Fibroblast of lung (primary cell): Measurements from ENCODE around the gene NMD3. TPM values are rescaled to one million over a fixed set of nuclear protein-coding genes. Genes with fewer than 3 reads are reported as not detected.
A peak's percentile ranks its signal among the peaks of the same experiment; 100 is the strongest.
"Not testable (repeated sequence)": the region's sequence is repeated elsewhere in the genome, so short reads cannot be mapped to it uniquely, and the experiment has no call there.

Experiments used
- DNase-seq, 2 donors: peaks; one replicate each; pipeline versions ENCODE4 v3.0.0 to v3.0.0-alpha.2; 2010; ENCODE audit warnings: low read depth in 2 of 2
- H2AFZ ChIP-seq: 2 replicates; pipeline ENCODE4 v1.5.1; 2012; ENCODE audit warnings: low read length, control low read depth, inconsistent platforms
- H3K27ac ChIP-seq: 2 replicates; pipeline ENCODE4 v1.5.1; 2011; ENCODE audit warnings: low read length, control low read depth; ENCODE audit not compliant: insufficient read depth
- H3K27me3 ChIP-seq: 2 replicates; pipeline ENCODE4 v1.5.1; 2011; ENCODE audit warnings: mild to moderate bottlenecking, low read length; ENCODE audit not compliant: control insufficient read depth, insufficient read depth
- H3K36me3 ChIP-seq: 2 replicates; pipeline ENCODE4 v1.5.1; 2011; ENCODE audit warnings: low read length; ENCODE audit not compliant: control insufficient read depth, insufficient read depth
- H3K4me1 ChIP-seq: 2 replicates; pipeline ENCODE4 v1.5.1; 2011; ENCODE audit warnings: low read length; ENCODE audit not compliant: control insufficient read depth, insufficient read depth; ENCODE audit errors: extremely low read depth
- H3K4me2 ChIP-seq: 2 replicates; pipeline ENCODE4 v1.5.1; 2011; ENCODE audit warnings: low read length, control low read depth; ENCODE audit not compliant: insufficient read depth; ENCODE audit errors: extremely low read depth
- H3K4me3 ChIP-seq, 4 experiments: fragments of 200-600 bp in 1 of 4; sonication (generic) in 1 of 4; replicated peaks in 1 of 4; 2 replicates each; pipeline ENCODE4 v1.5.1; 2011 to 2016; ENCODE audit warnings: low read length in 4 of 4, low read depth in 3 of 4, mild to moderate bottlenecking in 3 of 4, control low read depth in 2 of 4, inconsistent platforms in 1 of 4, mixed read lengths in 1 of 4; ENCODE audit not compliant: insufficient read depth in 1 of 4; ENCODE audit errors: control extremely low read depth in 1 of 4
- H3K79me2 ChIP-seq: 2 replicates; pipeline ENCODE4 v1.5.1; 2012; ENCODE audit warnings: mild to moderate bottlenecking, low read length, inconsistent platforms; ENCODE audit not compliant: control insufficient read depth, insufficient read depth
- H3K9ac ChIP-seq: 2 replicates; pipeline ENCODE4 v1.5.1; 2011; ENCODE audit warnings: mild to moderate bottlenecking, low read length, control low read depth; ENCODE audit not compliant: insufficient read depth
- H3K9me3 ChIP-seq: 2 replicates; pipeline ENCODE4 v1.5.1; 2012; ENCODE audit warnings: low read depth, low read length; ENCODE audit not compliant: control insufficient read depth, insufficient read depth
- H4K20me1 ChIP-seq: 2 replicates; pipeline ENCODE4 v1.5.1; 2011; ENCODE audit warnings: low read length; ENCODE audit not compliant: control insufficient read depth, insufficient read depth; ENCODE audit errors: extremely low read depth
- EZH2 ChIP-seq: IDR thresholded peaks from 2 replicates; pipeline ENCODE4 v1.5.1; 2012; ENCODE audit warnings: low read length, control low read depth, mild to moderate bottlenecking; ENCODE audit errors: missing control alignments
- polyA plus RNA-seq, 2 donors: library from polyadenylated mRNA; depleted of rRNA in 1 of 2; stranded (reverse) in 1 of 2; unstranded in 1 of 2; fragments of >200 nt; gene quantifications; 2 replicates each; pipeline ENCODE4 v1.2.1, GENCODE V29; 2011 to 2012; ENCODE audit warnings: missing spikeins in 1 of 2
- total RNA-seq: library from RNA; depleted of rRNA; stranded (reverse); fragments of >200 nt; gene quantifications from 2 replicates; pipeline ENCODE4 v1.2.1, GENCODE V29; 2014
- TF ChIP-seq, protein P1 (sequence below), 2 donors: IDR thresholded peaks in 1 of 2; conservative IDR thresholded peaks in 1 of 2; 1 replicate in 1 of 2; 2 replicates in 1 of 2; pipeline ENCODE4 v1.5.1; 2011 to 2012; ENCODE audit warnings: low read length in 2 of 2, control low read depth in 1 of 2, inconsistent platforms in 1 of 2, low read depth in 1 of 2, mild to moderate bottlenecking in 1 of 2

The NMD3 gene
- total and polyA plus RNA-seq, 2 donors (not counting 1 experiment from before 2014, with no cell fraction given), result 62.8 to 134 TPM

GRCh38 chr3:161177991-161178390 lies 43.1 kb upstream of the NMD3 start:
- Histone ChIP-seq H3K79me2 (no peaks in the 10 kb centered on the region), H4K20me1 (no peaks in the 10 kb centered on the region), H3K4me1 (no peaks in the 10 kb centered on the region), H3K4me2 (no peak overlapping the region), H3K9ac (no peak overlapping the region), H3K4me3 (no peak overlapping the region), H3K36me3 (no peaks in the 10 kb centered on the region), H2AFZ (no peak overlapping the region), H3K27me3 (no peaks in the 10 kb centered on the region), H3K27ac (no peak overlapping the region), H3K9me3 (no peaks in the 10 kb centered on the region)
- peak in 1 of 2 donors; percentile 82 for DNase-seq
- TF ChIP-seq, protein P1, sequence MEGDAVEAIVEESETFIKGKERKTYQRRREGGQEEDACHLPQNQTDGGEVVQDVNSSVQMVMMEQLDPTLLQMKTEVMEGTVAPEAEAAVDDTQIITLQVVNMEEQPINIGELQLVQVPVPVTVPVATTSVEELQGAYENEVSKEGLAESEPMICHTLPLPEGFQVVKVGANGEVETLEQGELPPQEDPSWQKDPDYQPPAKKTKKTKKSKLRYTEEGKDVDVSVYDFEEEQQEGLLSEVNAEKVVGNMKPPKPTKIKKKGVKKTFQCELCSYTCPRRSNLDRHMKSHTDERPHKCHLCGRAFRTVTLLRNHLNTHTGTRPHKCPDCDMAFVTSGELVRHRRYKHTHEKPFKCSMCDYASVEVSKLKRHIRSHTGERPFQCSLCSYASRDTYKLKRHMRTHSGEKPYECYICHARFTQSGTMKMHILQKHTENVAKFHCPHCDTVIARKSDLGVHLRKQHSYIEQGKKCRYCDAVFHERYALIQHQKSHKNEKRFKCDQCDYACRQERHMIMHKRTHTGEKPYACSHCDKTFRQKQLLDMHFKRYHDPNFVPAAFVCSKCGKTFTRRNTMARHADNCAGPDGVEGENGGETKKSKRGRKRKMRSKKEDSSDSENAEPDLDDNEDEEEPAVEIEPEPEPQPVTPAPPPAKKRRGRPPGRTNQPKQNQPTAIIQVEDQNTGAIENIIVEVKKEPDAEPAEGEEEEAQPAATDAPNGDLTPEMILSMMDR (conservative IDR thresholded peaks at IDR 0.05 in 1 of 2, IDR thresholded peaks at IDR 0.05 in 1 of 2; ENCODE audit: low read depth in 1 of 2, low read length in 2 of 2), result no peak

DNA sequence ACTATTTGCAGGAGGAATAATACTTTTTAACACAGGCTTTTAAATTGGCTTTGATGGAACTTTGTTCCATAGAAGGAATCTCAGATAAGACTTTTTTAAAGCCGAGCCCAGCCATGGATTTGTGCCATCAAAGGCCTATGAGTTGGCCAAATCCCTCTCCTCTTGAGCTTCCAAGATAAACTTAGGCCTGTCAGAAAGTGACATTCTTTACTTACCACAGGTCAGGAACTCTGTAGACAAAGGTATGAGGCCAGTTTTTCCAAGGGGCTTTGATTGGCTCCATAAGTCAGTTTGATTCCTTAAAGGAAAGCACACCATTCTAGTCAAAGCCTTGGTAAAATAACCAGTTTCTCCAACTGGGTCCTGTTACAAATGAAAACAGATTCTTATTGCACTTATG lies 39.7 kb upstream of the NMD3 start:
- H3K36me3 ChIP-seq, H3K79me2 ChIP-seq, H3K9me3 ChIP-seq, H3K4me2 ChIP-seq, H3K27me3 ChIP-seq, H4K20me1 ChIP-seq, H3K9ac ChIP-seq, H2AFZ ChIP-seq, H3K27ac ChIP-seq, H3K4me1 ChIP-seq, H3K4me3 ChIP-seq: not testable (repeated sequence)
- DNase-seq, result peak in 1 of 2 donors; percentile 95

DNA sequence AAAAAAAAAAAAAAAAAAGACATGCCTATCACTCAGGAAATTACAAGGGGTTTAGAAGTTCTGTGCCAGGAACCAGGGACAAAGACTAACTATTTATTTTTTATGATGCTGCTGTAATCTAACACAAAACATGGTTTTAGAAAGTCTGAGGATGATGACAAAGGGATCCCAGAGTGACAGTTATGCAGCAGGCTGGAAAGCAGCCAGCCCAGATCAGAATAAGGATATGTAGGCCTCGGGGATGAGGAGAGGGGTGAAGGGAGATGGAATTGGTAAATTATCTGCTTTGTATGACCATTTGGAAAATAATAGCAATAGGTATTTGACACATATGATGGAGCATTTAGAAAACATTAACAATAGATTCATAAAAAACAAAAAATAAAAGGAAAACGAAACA lies 34.1 kb upstream of the NMD3 start:
- no peak overlapping the region for H2AFZ ChIP-seq
- H3K27me3 ChIP-seq, result no peaks in the 10 kb centered on the region
- no peak overlapping the region for H3K4me3 ChIP-seq
- H3K9ac ChIP-seq, result no peak overlapping the region
- no peak overlapping the region for H3K4me2 ChIP-seq
- H3K4me1 ChIP-seq, result no peaks in the 10 kb centered on the region
- no peaks in the 10 kb centered on the region for H4K20me1 ChIP-seq
- DNase-seq, result no peak
- TF ChIP-seq, protein P1 (conservative IDR thresholded peaks at IDR 0.05 in 1 of 2, IDR thresholded peaks at IDR 0.05 in 1 of 2; ENCODE audit: low read depth in 1 of 2, low read length in 2 of 2), result no peak
- TF ChIP-seq EZH2, result no peak
- no peaks in the 10 kb centered on the region for H3K79me2 ChIP-seq
- H3K27ac ChIP-seq, result no peak overlapping the region
- no peaks in the 10 kb centered on the region for H3K9me3 ChIP-seq
- H3K36me3 ChIP-seq, result no peaks in the 10 kb centered on the region
